Skeletal muscle cell (primary cell): Measurements from ENCODE around the gene ZNF598.
"Not testable (repeated sequence)": the region's sequence is repeated elsewhere in the genome, so short reads cannot be mapped to it uniquely, and the experiment has no call there.

Experiments
- DNase-seq: peaks from one replicate; pipeline ENCODE4 v3.0.0-alpha.2; 2010; ENCODE audit warnings: low read depth
- H3K4me3 ChIP-seq: 2 replicates; pipeline ENCODE4 v1.5.1; 2011; ENCODE audit warnings: low read depth, mild to moderate bottlenecking, control low read depth, low read length, moderate library complexity

The ZNF598 gene

GRCh38 chr16:1965396-1966001, 44.1 kb downstream of the ZNF598 start:
- no peak for DNase-seq

GRCh38 chr16:1964506-1965395, 44.9 kb downstream of the ZNF598 start, which contains the start of gene RPS2:
Gene RPS2, minus strand, starts transcription at chr16:1964826. Its CDS starts 201 bp downstream, at chr16:1964625.
- peak; percentile 95 for DNase-seq
- peak within 1 kb of the TSS; percentile 68 for H3K4me3 ChIP-seq

More at GRCh38 chr16:1965396-1966001, 44.1 kb downstream of the ZNF598 start:
- peak overlapping the region; percentile 68 for H3K4me3 ChIP-seq

GRCh38 chr16:1963806-1964505, 45.7 kb downstream of the ZNF598 start:
- no peak for DNase-seq
- peak overlapping the region; percentile 68 for H3K4me3 ChIP-seq

GRCh38 chr16:1962161-1963153, 47.2 kb downstream of the ZNF598 start:
- peak overlapping the region; percentile 68 for H3K4me3 ChIP-seq
- not testable (repeated sequence) for DNase-seq

DNA sequence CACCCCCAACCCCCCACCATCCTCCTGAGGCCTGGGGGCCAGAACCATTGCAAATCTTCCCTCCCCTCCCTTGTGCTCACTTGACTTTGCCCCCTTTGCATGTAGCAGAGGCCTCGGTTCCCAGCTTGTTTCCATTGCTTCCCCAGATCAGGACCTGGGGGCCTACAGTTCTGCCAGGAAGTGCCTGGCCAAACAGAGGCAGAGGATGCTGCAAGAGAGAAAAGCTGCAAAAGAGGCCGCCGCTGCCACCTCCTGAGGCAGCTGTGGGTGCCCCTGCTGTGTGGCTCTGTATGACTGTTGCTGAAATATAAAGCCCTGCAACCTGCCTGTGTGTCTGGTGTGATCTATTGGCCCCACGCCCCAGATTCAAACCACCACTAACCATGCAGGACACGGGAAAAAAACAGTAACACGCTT, 48.0 kb downstream of the ZNF598 start:
- no peak for DNase-seq
- H3K4me3 ChIP-seq, result no peak overlapping the region

DNA sequence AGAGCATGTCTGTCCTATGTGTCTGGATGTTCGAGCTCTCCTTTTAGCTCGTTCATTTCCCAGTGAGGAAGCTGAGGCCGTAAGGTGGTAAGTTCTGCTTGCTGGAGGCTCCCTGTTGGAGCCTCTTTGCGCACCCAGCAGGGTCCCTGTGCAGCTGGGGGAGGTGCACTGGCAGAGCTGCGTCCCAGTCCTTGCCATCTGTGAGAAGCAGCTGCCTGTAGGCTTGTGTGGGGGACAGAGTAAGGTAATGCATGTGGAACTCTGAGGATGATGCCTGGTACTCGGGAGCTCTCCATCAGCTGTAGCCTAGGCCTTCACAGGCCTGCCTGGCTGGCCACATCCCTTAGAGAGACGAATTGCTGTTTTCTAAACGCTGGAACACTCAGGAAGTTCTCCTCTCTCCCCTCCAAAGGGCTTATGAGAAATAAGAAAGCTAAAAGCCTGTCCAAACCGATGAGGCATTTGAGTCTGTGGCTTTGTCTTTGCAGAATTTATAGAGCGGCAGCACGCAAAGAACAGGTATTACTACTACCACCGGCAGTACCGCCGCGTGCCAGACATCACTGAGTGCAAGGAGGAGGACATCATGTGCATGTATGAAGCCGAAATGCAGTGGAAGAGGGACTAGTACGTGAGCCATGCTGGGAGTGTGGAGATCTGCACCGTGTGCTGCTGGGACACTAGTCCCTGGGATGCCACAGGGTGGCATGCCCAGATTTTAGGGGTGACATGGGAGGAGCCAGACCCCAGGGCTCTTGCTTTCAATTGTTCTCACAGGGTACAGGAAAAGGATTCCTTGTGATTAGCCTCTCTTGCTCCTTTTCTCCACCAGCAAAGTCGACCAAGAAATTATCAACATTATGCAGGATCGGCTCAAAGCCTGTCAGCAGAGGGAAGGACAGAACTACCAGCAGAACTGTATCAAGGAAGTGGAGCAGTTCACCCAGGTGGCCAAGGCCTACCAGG, 48.7 kb downstream of the ZNF598 start:
- DNase-seq, result no peak
- peak overlapping the region; percentile 87 for H3K4me3 ChIP-seq

DNA sequence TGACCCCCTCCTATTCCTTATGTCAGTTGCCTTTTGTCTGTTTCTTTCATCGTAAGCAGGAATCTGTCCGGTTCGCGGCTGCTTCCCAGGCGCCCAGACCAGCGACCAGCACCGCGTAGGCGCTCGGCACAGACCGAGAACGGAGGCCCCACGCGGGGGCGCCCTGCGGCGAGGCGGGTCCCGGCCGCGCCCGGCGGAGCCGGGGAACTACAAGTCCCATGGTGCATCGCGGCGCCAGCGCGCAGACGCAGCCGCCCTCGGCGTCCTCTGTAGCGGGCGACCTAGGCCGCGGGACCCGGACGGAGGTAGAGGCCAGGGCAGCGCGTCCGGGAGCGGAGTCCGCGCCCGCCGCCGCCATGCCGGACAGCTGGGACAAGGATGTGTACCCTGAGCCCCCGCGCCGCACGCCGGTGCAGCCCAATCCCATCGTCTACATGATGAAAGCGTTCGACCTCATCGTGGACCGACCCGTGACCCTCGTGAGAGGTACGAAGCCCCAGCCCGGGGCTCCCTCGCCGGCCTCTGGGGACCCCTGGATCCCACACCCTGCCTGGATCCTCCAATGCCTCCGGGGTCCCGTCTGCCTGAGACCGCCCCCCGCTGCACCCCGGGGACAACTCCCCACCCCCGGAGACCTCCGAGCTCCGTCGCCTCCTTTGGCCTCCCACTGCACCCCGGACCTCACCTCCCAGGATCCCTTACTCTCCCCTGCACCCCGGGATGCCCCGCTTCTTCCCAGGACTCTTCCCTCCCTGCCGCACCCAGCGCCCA, 50.2 kb downstream of the ZNF598 start, which contains the start of gene NDUFB10:
Gene NDUFB10, plus strand, starts transcription at position 270 of the 771 bp plus-strand sequence. Its CDS starts 87 bp downstream, at position 357.
- peak within 1 kb of the TSS; percentile 87 for H3K4me3 ChIP-seq
- DNase-seq, result peak; percentile 58

DNA sequence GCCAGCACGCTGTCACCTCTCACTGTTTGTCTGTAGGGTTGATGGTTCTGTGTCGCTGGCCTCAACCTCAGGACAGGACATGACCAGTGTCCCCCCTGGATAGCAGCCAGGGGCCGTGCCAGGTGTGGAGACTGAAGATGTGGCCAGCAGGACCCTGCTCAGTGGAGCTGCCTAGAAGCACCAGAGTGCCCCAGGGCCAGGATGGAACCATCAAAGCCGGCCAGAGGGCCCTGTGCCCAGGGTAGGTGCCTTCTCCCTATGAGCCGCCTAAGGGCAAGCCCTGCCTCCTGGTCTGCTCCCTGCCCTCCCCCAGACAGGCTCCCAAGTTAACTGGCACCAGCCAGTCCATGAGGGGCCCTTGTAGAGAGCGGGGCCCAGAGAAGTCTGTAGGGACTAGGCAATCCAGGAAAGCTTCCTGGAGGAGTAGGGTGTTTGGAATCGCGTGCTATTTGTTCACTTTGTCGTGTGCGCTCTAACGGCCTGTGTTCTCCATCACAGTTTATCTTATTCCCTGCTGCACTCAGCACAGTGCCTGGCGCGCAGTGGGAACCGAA, 50.8 kb downstream of the ZNF598 start:
- DNase-seq, result no peak

GRCh38 chr16:1958143-1958491, 51.5 kb downstream of the ZNF598 start:
- not testable (repeated sequence) for DNase-seq, H3K4me3 ChIP-seq

More for the DNA sequence above, 50.8 kb downstream of the ZNF598 start:
- H3K4me3 ChIP-seq, result peak overlapping the region; percentile 87

- DNase-seq, H3K4me3 ChIP-seq: not testable (repeated sequence)
These were observed 52.0 kb downstream of the ZNF598 start for GRCh38 chr16:1957434-1958142.

DNA sequence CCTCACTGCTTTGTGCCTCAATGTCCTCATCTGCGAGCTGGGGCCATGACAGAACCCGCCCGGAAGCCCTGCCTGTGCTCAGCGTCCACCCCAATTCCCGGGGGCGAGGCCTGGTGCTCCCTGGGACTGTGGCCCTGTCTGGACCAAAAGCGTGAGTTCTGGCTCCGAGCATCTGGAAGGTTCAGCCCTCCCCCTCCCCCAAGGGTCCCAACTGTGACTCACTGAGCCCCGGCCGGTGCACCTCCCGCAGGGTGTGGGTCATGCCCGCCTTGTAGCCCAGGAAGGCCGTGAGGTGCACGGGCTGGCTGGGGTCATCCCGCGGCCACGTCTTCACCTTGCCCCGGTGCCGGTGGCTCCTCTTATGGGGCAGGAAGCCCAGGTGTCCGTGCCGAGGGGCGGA, 55.9 kb downstream of the ZNF598 start:
- no peak for DNase-seq
- H3K4me3 ChIP-seq, result no peak overlapping the region

DNA sequence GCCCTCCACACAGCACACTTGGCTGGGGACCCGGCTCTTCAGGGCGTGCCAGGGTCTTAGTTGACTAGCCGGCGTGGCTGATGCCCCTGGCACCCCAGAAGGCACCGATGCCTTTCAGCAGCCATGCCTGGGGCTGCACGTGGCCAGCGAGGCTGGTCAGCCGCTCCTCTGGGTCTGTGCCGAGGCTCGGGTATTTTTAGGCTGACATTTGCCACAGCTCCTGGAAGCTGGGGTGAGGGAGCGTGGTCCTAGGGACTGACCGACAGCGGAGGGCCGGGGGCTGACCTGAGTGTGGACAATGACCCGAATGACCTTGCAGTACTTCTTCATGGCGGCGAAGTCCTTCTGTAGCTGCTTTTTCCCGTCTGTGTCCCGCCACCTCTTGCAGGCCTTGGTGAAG, 59.1 kb downstream of the ZNF598 start:
- H3K4me3 ChIP-seq, result no peak overlapping the region

GRCh38 chr16:1950047-1950446, 59.6 kb downstream of the ZNF598 start:
- no peak overlapping the region for H3K4me3 ChIP-seq
- DNase-seq, result no peak

More for the DNA sequence above, 59.1 kb downstream of the ZNF598 start:
- no peak for DNase-seq

GRCh38 chr16:1949507-1949906, 60.1 kb downstream of the ZNF598 start:
- no peak for DNase-seq
- H3K4me3 ChIP-seq, result no peak overlapping the region
